C4-2B (cell line): ENCODE results near the gene PITPNM3.
"Not testable (repeated sequence)": the region's sequence is repeated elsewhere in the genome, so short reads cannot be mapped to it uniquely, and the experiment has no call there.

Source experiments
- H3K27ac ChIP-seq: fragments of 450-650 bp; 2 replicates; pipeline ENCODE4 v1.5.1; 2017
- ZFX ChIP-seq: fragments of 450-650 bp; IDR thresholded peaks from 2 replicates; pipeline ENCODE4 v1.6.1; 2017
- TF ChIP-seq, protein P1 (sequence below): fragments of 450-650 bp; conservative IDR thresholded peaks from 2 replicates; pipeline ENCODE4 v1.5.1; 2017; ENCODE audit warnings: mild to moderate bottlenecking

PITPNM3 gene

DNA sequence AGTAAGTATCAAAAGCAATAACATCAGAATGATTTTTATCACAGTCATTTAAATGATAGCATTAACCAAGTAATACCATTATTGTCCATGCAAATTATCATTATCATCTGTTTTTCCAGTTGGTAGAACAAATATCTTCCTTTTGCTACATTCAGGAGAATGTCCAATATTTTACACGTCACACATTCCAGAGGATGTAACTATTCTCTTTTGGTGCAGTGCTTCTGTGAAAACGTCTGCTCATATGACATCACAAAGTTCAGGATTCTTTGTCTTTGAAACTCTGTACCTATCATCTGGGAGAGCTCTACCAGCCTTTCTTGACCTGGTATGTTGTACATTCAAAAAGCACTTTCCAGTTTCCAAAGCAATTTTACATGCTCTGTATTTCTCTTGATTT is 40.2 kb upstream of the PITPNM3 start:
- H3K27ac ChIP-seq = no peak overlapping the region
- no peak for TF ChIP-seq ZFX
- TF ChIP-seq, protein P1, sequence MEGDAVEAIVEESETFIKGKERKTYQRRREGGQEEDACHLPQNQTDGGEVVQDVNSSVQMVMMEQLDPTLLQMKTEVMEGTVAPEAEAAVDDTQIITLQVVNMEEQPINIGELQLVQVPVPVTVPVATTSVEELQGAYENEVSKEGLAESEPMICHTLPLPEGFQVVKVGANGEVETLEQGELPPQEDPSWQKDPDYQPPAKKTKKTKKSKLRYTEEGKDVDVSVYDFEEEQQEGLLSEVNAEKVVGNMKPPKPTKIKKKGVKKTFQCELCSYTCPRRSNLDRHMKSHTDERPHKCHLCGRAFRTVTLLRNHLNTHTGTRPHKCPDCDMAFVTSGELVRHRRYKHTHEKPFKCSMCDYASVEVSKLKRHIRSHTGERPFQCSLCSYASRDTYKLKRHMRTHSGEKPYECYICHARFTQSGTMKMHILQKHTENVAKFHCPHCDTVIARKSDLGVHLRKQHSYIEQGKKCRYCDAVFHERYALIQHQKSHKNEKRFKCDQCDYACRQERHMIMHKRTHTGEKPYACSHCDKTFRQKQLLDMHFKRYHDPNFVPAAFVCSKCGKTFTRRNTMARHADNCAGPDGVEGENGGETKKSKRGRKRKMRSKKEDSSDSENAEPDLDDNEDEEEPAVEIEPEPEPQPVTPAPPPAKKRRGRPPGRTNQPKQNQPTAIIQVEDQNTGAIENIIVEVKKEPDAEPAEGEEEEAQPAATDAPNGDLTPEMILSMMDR = no peak

DNA sequence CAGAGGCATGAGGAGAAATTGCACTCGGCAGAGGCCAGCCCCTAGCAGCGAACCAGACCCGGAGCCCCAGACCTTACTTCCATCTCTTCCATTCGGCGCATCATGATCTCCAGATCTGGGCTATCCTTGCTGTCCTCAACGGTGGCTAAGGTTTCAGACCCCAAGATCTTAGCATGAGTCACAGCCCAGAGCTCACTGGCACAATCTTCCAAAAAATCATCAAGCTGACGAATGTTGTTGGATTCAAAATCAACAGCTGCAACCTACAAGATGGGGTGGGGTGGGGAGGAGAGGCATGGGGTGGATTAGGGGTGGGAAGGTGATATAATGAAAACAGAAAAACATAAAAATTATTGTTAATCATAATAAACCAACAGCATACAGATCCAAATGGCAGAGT is 39.7 kb upstream of the PITPNM3 start:
- TF ChIP-seq, protein P1 = no peak
- no peak for TF ChIP-seq ZFX
- peak overlapping the region; percentile 25; the same call in 1 of the 2 replicates for H3K27ac ChIP-seq

DNA sequence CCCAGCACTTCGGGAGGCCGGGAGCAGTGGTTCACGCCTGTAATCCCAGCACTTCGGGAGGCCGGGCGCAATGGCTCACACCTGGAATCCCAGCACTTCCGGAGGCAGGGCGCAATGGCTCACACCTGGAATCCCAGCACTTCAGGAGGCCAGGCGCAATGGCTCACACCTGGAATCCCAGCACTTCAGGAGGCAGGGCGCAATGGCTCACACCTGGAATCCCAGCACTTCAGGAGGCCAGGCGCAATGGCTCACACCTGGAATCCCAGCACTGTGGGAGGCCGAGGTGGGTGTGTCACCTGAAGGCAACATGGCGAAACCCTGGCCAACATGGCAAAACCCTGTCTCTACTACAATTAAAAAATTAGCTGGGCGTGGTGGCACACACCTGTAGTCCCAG is 37.0 kb upstream of the PITPNM3 start:
- H3K27ac ChIP-seq = not testable (repeated sequence)

DNA sequence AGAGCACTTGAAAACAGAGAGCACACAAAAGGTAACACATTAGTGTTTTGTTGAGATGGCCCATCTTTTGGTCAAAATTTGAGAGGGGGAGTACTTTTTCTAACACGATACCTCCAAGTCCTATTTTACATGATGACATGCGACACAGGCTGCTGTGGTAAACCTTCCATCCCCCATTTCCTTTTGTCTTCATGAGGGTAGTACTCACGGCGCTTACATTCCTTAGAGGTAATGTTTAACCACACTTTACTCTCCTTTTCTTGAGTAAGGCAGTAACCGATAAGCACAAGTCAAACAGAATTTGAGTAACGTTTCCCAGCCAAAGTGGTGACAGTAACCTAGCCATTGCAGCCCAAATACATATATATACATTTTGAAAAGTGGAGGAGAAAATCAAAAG is 35.8 kb upstream of the PITPNM3 start:
- no peak overlapping the region for H3K27ac ChIP-seq
- no peak for TF ChIP-seq ZFX
- TF ChIP-seq, protein P1 = no peak

DNA sequence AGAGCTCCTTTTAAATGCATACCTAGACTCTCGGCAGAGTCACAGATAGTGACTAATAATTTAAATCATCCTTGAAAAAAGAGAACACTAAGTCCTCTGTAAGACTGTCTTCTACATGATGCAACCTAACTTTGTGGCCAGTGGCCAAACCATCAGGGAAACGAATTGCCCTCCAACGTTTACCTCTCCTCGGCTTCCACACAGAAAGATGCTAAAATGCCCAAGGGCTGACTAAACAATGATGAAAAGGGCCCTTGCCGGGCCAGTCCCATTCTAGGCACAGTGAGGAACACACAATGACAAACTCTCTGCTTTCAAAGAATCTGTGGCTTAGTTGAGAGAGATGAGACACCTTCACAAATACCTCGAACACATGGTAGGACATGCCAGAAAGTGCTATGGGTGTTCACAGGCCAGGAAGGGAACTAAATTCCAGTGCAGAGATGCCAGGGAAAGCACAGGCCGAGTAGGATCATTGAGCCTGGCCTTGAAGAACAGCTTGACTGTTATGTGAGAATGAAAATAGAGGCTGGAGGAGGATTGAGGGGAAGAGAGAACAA is 35.3 kb upstream of the PITPNM3 start:
- H3K27ac ChIP-seq = no peak overlapping the region
- TF ChIP-seq, protein P1 = no peak
- no peak for TF ChIP-seq ZFX

DNA sequence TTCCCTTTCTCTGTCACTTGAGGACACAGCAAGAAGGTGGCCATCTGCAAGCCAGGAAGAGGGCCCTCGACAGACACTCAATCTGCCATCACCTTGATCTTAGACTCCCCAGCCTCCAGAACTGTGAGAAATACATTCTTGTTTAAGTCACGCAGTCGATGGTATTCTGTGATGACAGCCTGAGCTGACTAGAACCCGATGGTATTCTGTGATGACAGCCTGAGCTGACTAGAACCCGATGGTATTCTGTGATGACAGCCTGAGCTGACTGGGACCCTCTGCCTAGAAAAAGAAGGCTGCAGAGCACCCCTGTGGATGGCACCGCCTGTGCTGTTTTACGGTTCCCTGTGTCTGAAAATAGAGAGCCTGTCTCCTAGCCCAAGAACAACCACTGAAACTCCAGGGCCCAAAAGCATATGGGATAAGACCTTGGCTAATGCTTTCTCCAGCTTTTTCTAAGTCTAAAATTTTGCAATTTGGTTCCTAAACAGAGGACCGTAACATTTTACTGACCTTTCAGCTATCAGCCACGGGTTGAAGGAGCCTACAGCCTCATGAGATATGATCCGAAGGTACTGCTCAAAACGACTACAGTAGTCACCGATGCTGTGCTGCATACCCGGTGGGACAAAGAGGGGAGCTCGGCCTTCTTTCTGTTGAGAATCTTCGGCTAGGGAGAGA is 33.1 kb upstream of the PITPNM3 start:
- no peak overlapping the region for H3K27ac ChIP-seq
- TF ChIP-seq, protein P1 = no peak
- no peak for TF ChIP-seq ZFX

DNA sequence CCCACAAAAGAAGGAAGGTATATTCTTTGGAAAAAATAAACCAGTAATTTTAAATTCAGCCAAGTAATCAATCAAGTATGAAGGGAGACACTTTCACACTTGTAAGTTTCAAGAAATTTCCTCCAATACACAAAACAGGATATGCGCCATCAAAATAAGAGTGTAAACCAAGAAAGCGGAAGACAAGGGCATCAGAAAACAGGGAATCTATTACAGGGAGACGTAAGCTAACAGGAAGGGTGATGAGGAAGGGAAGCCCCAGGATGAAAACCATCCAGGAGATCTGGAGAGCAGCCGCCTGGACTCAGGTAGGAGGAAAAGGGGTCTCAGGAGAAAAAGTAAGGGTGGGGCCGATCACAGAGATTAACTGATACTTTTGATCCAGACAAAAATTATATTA is 31.8 kb upstream of the PITPNM3 start:
- TF ChIP-seq, protein P1 = no peak
- TF ChIP-seq ZFX = no peak
- no peak overlapping the region for H3K27ac ChIP-seq

DNA sequence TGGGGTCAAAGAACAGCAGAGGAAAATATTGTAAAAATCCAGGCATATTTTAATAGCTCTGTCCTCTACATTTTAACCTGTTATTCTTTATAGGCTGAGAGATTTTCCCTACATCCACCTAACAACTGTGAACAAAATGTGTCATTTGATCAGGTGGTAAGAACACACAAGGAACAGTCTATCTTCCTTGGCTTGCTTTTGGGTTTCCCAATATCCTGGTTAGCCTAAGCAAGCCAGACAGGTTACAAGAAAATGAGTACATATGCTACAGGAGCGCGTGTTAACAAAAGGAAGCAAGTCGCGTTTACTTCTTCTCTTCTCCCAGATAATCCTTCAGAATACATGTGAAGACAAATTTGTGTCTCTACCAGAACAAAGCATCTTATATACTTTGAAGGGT is 31.0 kb upstream of the PITPNM3 start:
- no peak for TF ChIP-seq ZFX
- TF ChIP-seq, protein P1 = no peak
- no peak overlapping the region for H3K27ac ChIP-seq
